HepG2 (cell line): ENCODE data around the gene KCTD19. TPM values are rescaled to one million over a fixed set of nuclear protein-coding genes. Genes with fewer than 3 reads are reported as not detected.
A peak's percentile ranks its signal among the peaks of the same experiment; 100 is the strongest.

Source experiments
- HHEX ChIP-seq: IDR thresholded peaks from 2 replicates; pipeline ENCODE4 v1.6.1; 2016; ENCODE audit warnings: control low read depth
- HNF4G ChIP-seq, 2 experiments: sonication (generic) in 1 of 2; formaldehyde crosslinking in 1 of 2; IDR thresholded peaks; 2 replicates each; pipeline versions ENCODE4 v1.4.0 to v1.6.1; 2011 to 2020; ENCODE audit warnings: borderline replicate concordance in 2 of 2, low read depth in 2 of 2, mild to moderate bottlenecking in 2 of 2, low read length in 1 of 2, missing genetic modification reagents in 1 of 2, moderate library complexity in 1 of 2
- MED8 ChIP-seq: sonication (generic); formaldehyde crosslinking; IDR thresholded peaks from 2 replicates; pipeline ENCODE4 v1.8.1; 2023; ENCODE audit warnings: mild to moderate bottlenecking, missing genetic modification reagents; ENCODE audit not compliant: insufficient replicate concordance
- NFIC ChIP-seq: IDR thresholded peaks from 2 replicates; pipeline ENCODE4 v1.6.1; 2012; ENCODE audit warnings: mild to moderate bottlenecking, low read length, inconsistent platforms
- NR0B2 ChIP-seq: sonication (generic); formaldehyde crosslinking; IDR thresholded peaks from 2 replicates; pipeline ENCODE4 v1.4.0; 2020; ENCODE audit warnings: mild to moderate bottlenecking, missing genetic modification reagents
- NR2C2 ChIP-seq: sonication (generic); formaldehyde crosslinking; IDR thresholded peaks from 2 replicates; pipeline ENCODE4 v1.4.0; 2020; ENCODE audit warnings: missing genetic modification reagents, mild to moderate bottlenecking, moderate library complexity, borderline replicate concordance
- PHF8 ChIP-seq: sonication (generic); formaldehyde crosslinking; IDR thresholded peaks from 2 replicates; pipeline ENCODE4 v1.5.0; 2020; ENCODE audit warnings: missing genetic modification reagents
- PTBP1 ChIP-seq: fragments of 200-400 bp; formaldehyde crosslinking; IDR thresholded peaks from 2 replicates; pipeline ENCODE4 v1.6.1; 2018; ENCODE audit warnings: low read length, low read depth; ENCODE audit not compliant: poor library complexity, severe bottlenecking
- SALL1 ChIP-seq: sonication (generic); formaldehyde crosslinking; IDR thresholded peaks from 2 replicates; pipeline ENCODE4 v1.8.0; 2022; ENCODE audit warnings: mild to moderate bottlenecking, missing genetic modification reagents
- TOPORS ChIP-seq: sonication (generic); formaldehyde crosslinking; IDR thresholded peaks from 2 replicates; pipeline ENCODE4 v1.8.0; 2023; ENCODE audit warnings: mild to moderate bottlenecking, missing genetic modification reagents
- ZNF136 ChIP-seq: sonication (generic); formaldehyde crosslinking; IDR thresholded peaks from 2 replicates; pipeline ENCODE4 v1.8.1; 2022; ENCODE audit warnings: low read depth, mild to moderate bottlenecking, moderate library complexity, missing genetic modification reagents
- ZNF30 ChIP-seq: sonication (generic); formaldehyde crosslinking; IDR thresholded peaks from 2 replicates; pipeline ENCODE4 v1.5.0; 2020; ENCODE audit warnings: mild to moderate bottlenecking, missing genetic modification reagents
- ZNF605 ChIP-seq: sonication (generic); formaldehyde crosslinking; IDR thresholded peaks from 2 replicates; pipeline ENCODE4 v1.8.0; 2022; ENCODE audit warnings: mild to moderate bottlenecking, missing genetic modification reagents
- ZSCAN22 ChIP-seq: sonication (generic); formaldehyde crosslinking; IDR thresholded peaks from 2 replicates; pipeline ENCODE4 v1.4.0; 2020; ENCODE audit warnings: mild to moderate bottlenecking, missing genetic modification reagents
- polyA plus RNA-seq, 8 experiments: library from polyadenylated mRNA; depleted of rRNA in 3 of 8; stranded (reverse) in 7 of 8; unstranded in 1 of 8; fragments of >200 nt; fragmentation: Illumina TruSeq in 4 of 8; extraction: Trizol in 4 of 8; gene quantifications; 2 replicates each; pipeline versions ENCODE4 v1.2.1 to v1.2.3, GENCODE V29; 2011 to 2016; ENCODE audit warnings: low read depth in 4 of 8, missing spikeins in 1 of 8, mixed read lengths in 1 of 8; ENCODE audit not compliant: insufficient read depth in 1 of 8
- total RNA-seq, 5 experiments: library from RNA; depleted of rRNA; stranded (reverse); fragments of >200 nt; fragmentation: Illumina TruSeq; extraction: Trizol; gene quantifications; 2 replicates each; pipeline ENCODE4 v1.2.3, GENCODE V29; 2016; ENCODE audit warnings: low read depth in 1 of 5

KCTD19 gene
- total and polyA plus RNA-seq, 2 of the 13 experiments (the other 11 are each of a cell fraction or from before 2014, with no cell fraction given) = not detected

DNA sequence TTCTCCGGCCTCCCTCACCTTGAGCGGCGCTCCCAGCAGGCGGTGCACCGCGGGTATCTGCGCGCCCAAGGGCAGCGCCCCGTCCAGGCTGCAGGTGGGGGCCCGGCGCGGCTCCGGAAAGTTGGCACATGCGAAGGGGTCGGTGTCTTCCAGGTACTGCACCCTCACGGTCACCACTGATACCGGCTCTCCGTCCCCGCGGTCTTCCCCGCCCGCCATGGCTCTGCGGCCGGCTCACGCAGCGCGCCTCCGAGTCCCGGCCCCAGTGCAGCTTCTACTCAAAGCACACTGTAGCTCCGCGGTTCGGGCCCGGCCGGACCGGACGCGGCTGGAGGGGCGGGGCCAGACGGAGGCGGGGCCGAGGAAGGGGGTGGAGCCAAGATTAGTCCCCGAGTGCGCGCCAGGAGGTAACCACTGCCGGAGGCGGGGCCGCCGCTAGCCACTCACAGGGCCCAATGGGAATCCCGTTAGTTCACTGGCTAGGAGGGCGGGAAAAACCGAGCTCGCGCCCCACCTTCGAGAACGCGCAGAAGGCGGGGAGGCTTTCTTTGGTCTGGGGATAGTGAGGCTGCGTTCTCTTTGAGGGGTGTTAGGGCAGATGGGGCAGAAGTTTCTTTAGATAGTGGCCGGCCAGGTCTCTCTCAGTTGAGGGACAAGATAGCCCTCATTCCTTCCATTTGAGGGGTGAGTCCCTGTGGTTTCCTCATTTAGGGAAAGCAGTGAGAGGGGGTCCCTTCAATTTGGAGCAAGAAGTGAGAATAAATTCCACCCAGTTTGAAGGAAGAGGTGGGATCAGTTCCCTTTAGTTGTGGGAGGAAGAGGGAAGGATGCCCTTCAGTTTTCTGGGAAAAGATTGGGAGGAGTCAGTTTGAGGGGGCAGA lies 79.1 kb downstream of the KCTD19 start, which contains the start of gene FHOD1 (continued):
- TF ChIP-seq NR0B2 (no peak; the same call in 1 of the 2 replicates), SALL1 (CRISPR knock-in tag) (peak; percentile 55; the same call in 1 of the 2 replicates), NFIC (no peak), MED8 (CRISPR knock-in tag) (no peak), ZNF605 (CRISPR knock-in tag) (no peak; the same call in 1 of the 2 replicates), HHEX (CRISPR knock-in tag) (no peak), ZSCAN22 (no peak), PHF8 (CRISPR knock-in tag) (peak; percentile 81), ZNF30 (no peak; the same call in 1 of the 2 replicates), ZNF136 (CRISPR knock-in tag) (peak; percentile 65; the same call in 1 of the 2 replicates), TOPORS (peak; percentile 86), NR2C2 (CRISPR knock-in tag) (no peak), HNF4G (IDR thresholded peaks at IDR 0.05; ENCODE audit: borderline replicate concordance, low read depth, low read length) (no peak), HNF4G (CRISPR knock-in tag; IDR thresholded peaks at IDR 0.05; ENCODE audit: borderline replicate concordance, low read depth) (no peak), PTBP1 (no peak)
